Suppressor macrophage (primary cell): ENCODE measurements around the gene EPHA6.
"Not testable (repeated sequence)": the region's sequence is repeated elsewhere in the genome, so short reads cannot be mapped to it uniquely, and the experiment has no call there.

Source experiments
- DNase-seq, 4 experiments: peaks; one replicate each; pipeline ENCODE4 v3.0.0-alpha.2; 2020 to 2022

The EPHA6 gene

GRCh38 chr3:97480696-97481289, 666.4 kb downstream of the EPHA6 start:
- not testable (repeated sequence) for DNase-seq

DNA sequence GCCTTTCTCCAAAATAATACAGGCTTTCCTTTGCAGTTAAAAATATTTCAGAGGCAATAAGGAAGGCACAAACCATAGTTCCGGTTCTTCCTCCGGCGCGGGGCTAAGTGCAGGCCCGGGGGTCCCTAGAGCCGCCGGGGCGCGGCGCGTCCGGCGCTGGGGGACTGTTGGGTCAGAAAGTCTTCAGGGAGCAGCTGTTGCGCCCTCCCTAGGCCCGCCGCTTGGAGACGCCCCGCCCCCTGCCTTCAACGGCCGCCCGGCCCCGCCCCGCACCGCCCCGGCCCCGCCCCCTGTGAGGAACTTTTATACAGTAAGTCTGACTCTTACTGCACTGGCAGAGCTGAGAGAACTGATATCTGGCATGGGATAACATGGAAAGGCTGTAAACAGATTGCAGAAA, 667.0 kb downstream of the EPHA6 start:
- DNase-seq = no peak

DNA sequence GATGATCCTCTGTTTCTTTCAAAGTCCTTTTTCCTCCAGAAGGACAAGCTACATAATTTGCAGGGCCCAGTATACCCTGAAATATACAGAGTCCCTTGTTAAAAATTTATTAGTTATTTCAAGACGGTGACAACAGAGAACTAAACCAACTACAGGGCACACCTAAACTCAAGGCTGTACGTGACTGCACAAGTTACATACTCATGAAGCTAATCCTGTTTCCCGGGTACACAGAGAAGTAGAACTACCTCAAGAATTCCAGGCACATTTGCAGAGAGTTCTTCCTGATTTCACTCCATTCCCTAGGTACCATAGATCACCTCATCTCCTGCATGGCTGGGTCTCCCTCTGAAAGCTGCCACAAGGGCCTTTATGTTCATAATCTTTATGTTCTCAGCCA, 670.8 kb downstream of the EPHA6 start:
- DNase-seq = no peak

GRCh38 chr3:97487587-97487986, 673.2 kb downstream of the EPHA6 start:
- DNase-seq = no peak

- DNase-seq = no peak
These were observed 674.3 kb downstream of the EPHA6 start for GRCh38 chr3:97488741-97489140.

- no peak for DNase-seq
These were observed 681.5 kb downstream of the EPHA6 start for GRCh38 chr3:97495896-97496295.

DNA sequence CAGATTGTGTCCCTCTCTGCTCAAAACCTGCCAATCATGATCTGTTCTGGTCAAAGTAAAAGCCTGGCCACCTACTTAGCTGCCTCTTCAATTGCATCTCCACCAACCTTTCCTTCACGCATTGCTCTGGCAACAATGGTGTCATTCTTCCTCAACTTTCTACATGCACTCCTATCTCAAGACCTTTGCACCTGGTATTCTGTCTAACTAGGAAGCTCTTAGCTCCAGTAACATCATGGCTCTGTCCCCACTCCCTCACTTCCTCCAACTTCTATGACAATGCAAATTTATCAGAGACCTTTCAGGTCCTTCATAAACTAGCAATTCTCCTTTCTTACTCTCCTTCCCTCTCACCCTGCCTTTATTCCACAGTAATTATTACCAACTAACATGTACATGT, 682.7 kb downstream of the EPHA6 start:
- DNase-seq = no peak

DNA sequence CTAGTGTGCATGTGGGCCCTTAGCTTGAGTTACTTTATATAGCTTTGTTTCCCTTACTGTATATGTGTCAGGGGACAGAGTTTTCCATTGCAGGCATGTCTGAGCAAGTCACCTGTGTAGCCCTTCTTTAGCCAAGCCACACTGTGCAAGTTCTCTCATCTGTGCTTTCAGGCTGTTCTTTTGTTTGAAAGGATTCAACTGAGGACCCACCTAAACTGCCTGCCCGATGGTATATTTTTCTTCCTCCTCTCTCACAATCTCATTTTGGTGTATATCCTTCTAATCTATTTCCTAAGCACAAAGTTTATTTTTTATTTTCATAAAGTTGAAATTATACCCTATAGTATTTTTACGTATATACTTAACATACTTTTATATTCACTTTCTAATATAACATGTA, 690.1 kb downstream of the EPHA6 start:
- DNase-seq = no peak

GRCh38 chr3:97510795-97511194, 696.4 kb downstream of the EPHA6 start:
- DNase-seq = no peak

- no peak for DNase-seq
These were observed 700.7 kb downstream of the EPHA6 start for GRCh38 chr3:97515076-97515475.

DNA sequence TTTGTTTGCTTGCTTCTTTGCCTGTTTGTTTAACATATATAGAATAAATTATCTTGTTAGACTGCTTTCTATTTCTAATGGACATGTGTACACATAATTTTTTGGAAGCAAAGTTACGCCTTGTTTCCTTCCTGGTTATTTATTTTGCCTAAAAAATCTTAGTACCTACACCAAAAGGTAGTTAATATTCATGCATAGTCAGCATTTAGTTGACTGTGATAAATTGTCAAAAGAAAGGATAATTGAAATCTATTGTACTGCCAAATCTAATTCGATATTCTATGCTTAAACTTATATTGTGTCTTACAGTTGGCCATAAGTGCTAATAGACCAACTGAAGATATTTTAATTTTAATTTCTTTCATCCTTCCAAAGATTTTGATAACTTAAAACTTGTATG, 716.3 kb downstream of the EPHA6 start:
- no peak for DNase-seq

GRCh38 chr3:97547573-97547972, 733.2 kb downstream of the EPHA6 start:
- not testable (repeated sequence) for DNase-seq

DNA sequence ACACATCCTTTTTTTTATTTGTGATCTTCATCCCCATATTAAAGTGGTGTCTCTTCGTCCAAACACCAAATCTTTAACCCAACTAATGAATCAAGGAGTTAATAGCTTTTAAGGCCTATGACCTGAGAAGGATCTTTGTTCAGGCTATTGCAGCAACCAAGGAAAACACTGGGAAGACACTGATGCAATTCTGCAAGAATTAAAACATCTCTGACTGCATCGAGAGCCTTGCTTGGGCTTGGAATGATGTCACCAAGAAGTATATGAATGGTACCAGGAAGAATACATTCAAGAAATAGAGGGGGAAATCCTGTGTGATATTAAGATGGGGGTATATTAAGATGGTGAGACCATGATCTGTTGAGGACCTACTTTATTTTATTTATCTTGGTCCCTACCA, 736.0 kb downstream of the EPHA6 start:
- no peak for DNase-seq

DNA sequence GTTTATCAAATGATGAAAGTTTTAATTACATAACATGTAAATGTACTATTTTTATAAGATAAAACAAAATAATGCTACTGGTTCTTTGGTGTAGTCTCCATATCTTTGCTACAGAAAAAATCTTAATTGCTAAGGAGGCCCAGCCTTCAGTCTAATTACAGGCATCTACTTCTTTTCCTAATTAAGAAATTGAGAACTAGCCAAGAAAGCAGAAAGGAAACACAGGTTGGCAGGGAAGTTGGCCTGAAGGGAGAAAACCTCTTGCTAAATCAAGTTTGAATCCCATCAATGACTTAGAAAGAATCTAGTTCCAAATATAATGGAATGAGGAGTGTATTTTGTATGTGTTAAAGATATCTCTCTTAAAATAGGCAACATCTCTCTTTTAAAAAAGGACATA, 737.8 kb downstream of the EPHA6 start:
- no peak for DNase-seq

GRCh38 chr3:97575742-97576141, 761.3 kb downstream of the EPHA6 start:
- no peak for DNase-seq

DNA sequence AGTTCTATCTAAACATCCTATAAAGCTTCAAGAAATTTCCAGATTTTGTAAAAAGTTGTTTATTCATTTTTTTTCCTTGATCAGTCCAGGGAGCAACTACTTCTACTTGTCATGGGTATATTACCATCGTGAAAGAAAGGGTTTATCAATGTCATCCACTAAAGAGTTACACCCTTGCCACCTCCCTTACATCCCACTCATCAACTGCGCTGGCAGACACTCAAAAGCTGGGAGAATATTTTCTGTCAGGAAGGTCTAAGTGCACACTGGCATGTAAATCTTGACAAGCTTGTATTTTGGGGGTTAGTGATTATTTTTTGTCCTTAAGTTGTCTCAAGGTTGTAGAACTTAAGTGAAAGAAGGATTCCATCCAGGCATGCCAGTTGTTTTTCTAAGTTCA, 761.8 kb downstream of the EPHA6 start:
- DNase-seq = no peak

DNA sequence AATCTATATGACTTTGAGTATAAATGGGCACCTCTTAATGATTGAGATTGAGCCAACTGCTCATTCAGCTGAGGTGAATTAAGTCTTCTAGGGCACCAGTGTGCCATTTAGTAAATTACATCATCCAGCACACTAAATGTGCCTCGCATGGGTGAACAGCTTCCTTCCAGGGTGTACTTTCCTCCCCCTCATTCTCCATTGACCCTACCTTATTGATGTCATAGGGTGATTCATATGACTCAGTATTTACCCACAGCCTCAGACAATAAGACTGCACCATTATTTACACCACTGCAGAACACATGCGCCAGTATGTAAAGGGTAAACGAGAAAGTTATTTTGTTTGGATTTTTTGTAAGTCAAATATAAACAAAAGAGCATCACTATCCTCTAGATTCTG, 765.0 kb downstream of the EPHA6 start:
- no peak for DNase-seq

DNA sequence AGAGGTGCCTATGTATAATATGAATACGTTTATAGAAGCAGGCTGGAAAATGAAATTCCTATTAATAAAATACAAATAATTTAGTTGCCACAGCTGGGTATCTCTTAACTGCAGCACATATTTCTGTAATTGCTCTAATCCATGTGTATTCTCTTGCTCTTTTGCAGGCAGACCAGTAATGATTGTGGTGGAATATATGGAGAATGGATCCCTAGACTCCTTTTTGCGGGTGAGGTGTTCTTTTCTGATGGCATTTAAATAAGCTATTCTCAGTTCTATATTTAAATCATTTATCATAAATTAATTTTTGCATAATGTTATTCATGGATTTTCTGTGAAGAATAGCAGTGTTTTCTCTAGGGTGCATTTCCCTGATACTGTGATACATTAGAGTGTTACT, 796.2 kb downstream of the EPHA6 start:
- DNase-seq = no peak

DNA sequence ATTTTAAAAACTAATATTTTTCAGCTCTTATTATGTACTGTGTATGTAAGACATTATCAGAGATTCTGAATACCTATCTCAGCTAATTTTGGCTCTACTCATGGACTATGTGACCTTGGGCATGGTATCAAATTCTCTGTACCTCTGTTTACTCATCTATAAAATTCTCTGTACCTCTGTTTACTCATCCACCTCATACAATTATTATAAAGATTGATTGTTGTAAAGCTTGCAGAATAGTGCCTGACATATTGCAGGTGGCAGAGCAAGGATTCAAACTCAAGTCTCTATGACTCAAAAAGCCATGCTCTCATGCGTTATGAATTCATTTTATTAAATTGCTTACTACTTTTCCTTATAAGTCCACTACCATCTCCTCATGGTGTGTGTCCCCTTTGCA, 798.2 kb downstream of the EPHA6 start:
- no peak for DNase-seq

DNA sequence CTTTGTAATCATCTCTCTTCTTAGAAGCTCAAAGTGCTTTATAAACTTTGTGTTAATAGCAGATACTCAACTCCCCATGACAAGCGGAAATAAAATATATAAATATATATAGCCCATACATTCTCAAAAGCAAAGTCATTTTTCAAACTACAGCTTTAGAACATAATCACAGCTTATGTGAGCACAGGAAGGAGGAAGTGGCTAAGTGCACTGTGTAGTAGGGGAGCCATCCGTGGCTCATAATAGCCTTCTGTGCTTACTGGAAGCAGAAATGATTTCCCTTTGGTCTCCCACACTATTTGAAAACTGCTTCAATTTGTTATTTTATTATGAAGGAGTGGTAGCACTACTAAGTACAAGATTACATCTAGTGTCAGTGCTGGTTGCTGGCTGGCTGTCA, 798.7 kb downstream of the EPHA6 start:
- DNase-seq = no peak

GRCh38 chr3:97620514-97620913, 806.1 kb downstream of the EPHA6 start:
- DNase-seq = not testable (repeated sequence)

- no peak for DNase-seq
These were observed 822.1 kb downstream of the EPHA6 start for GRCh38 chr3:97636465-97636864.

GRCh38 chr3:97646932-97647331, 832.5 kb downstream of the EPHA6 start:
- no peak for DNase-seq

DNA sequence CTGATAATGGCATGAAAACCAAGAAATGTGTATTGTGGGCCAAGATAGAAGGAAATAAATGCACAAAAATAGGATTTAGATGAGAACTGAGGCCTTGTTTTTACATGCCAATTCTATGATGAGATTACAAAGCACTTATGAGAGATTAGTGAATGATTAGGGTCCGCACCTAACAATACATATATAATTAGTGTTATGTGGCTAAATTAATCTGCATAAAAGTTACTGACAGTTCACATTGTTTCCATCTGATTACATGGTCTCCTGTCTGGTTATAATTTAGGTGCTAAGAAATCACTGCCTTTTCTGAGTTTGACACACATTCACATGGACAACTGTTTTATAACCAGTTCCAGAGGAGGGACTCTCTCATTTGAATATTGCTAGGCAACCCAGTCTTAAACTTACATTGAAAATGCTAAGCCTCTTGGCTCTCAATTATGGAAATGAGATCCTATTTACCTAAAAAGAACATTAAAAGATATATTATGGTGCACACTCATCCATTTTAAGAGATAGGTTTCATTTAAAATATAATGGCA, 833.1 kb downstream of the EPHA6 start:
- DNase-seq = no peak

DNA sequence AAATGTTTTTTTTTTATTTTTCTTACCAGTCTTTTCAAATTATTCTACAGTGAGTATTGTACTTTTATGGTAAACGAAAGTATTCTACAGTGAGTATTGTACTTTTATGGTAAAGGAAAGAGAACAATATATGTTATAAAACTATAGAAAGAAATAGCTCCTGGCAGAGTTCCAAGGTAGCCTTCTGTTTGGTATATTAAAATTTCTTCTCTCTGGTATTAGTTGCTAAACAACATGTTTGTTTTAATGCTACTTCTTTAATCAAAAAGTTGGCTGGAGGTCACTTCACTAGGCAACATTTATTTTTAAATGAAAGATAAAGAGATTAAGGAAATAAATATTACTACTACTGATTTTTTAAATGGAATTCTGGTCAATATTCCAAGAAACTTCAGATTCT, 841.6 kb downstream of the EPHA6 start:
- no peak for DNase-seq
